GM15510 (cell line): ENCODE results near the gene AGXT.

Experiments
- POLR2A ChIP-seq: IDR thresholded peaks from 3 replicates; pipeline ENCODE4 v1.6.1; 2011; ENCODE audit warnings: borderline replicate concordance; ENCODE audit not compliant: insufficient read length; ENCODE audit errors: extremely low read depth

AGXT gene

DNA sequence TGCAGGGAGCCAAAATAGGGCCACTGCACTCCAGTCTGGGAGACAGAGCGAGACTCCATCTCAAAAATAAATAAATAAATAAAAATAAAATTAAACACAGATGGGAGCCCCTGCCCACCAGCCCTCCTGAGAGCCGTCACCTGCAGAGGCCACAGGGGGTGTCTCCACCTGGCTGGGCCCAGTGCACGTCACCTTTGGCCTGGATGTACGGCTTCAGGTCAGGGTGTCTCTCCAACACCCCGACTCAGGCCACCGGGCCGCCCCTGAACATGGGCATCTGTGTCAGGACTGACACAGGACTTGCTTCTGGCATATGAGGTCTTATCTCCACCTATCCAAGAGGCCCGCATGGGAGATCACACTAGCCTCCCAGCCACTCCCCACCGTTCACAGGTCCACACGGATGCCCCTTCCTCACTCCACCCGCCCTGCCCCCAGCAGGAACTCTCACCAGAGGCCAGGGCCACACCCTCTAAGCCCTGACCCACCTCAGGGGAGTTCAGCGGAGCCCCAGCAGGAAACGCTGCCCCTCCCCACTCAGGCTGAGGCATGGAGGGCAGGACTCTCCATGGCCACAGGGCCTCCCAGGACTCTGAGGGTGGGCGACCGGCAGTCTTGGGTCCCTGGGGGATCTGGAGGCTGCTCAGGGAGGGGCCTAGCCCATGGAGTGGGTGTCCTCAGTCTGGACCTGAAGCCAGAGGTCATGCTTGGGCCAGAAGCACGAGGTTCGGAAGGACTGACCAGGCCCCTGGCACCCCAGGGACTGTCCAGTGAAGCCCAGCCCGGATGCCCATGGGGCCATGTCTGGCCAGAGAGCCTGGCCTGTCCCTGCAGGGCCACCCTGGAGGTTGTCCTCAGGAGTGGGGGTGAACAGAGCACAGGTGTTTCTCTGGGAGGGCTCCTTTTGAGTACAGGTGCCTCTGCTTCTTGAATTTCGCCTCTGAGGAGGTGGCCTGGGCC lies 35.9 kb downstream of the AGXT start:
- no peak for TF ChIP-seq POLR2A

DNA sequence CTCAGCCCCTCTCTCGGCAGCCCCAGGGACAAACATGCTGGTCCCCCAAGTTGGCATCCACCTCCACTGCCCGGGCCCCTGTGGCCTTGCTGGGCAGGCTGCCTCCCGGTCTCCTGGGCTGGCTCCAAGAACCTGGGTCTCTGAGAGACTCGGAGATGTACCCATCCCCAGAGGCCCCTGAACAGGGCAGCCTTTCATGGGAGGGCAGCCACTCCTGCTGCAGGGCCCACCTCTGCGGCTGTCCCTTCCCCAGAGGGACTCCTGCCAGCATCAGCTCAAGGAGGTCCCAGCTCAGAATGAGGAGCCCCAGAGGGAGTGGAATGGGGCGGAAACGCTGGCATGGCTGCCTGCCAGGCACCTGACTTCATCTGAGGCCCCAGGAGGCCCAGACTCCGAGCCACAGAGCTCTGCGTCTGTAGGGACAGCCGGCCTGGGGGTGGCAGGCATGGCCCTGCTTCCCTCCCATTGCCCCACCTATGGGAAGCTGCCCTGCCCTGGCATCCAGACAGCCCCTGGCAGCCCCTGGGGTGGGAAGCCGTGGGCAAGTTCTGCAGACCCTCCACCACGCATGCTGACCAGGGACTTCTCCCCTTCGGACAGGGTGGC lies 36.7 kb downstream of the AGXT start:
- no peak for TF ChIP-seq POLR2A

DNA sequence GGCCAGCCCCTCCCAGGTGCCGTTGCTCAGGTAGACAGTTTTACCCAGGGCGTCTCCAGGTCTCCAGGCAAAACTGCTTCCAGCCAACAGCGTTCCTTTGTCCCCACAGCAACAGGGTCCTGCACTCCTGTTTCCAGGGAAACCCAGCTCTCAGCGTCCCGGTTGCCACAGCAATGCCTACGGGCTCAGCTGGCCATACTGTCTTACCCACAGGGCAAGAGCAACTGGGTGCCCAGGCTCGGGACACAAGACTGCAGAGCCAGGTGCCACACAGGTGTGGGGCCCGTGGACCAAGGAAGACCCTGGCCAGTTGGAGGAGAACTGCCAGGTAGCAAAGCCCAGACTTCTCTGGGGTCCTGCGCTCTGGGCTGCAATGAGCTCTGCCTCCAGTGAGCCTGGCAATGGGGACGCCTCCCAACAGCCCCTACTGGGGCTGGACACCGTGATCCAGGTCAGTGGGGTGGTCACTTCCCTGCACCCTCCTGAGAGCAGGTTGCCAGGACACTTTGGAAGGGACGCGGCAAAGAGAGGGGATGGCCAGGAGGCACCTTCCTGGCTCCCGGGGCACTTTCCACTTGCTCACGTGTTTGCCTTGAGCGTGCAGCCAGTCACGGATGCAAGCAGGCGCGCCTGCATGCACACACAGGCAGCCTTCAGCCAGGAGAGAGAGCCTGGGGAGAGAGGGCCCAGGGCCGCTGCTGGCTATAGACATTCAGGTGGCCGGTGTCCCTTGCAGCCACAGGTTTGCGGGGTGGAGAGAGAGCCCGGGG lies 37.7 kb downstream of the AGXT start, which contains the start of gene CROCC2:
Gene CROCC2 (plus strand): TSS at position 196 of the 770 bp plus-strand sequence. CDS start 178 bp downstream, at position 374.
- no peak for TF ChIP-seq POLR2A

DNA sequence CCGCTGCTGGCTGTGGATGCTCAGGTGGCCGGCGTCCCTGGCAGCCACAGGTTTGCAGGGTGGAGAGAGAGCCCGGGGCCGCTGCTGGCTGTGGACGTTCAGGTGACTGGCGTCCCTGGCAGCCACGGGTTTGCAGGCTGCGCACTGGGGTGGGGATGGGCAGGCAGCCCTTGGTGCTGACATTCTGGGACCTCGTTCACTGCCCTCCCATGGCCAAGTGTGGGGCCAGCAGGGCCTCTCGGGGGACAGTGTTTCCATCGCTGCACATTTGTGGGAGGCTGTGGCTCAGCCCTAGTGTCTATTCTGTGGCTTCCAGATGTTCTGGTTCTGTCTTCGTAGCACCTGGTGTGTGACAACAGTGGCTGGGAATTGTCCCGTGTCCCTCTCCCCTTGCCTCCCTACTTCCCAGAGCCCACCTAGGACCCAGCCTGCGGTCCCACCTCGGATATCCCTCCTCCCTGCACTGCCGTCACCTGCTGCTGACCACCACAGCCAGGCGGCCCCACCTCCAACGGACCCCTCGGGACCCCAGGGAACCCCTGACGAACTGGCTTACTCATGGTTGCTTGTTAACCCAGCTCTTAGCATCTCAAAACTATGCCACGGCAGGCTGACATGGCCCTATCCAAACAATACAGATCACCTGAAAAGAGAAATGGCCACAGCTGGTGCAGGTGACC lies 38.4 kb downstream of the AGXT start:
- no peak for TF ChIP-seq POLR2A

DNA sequence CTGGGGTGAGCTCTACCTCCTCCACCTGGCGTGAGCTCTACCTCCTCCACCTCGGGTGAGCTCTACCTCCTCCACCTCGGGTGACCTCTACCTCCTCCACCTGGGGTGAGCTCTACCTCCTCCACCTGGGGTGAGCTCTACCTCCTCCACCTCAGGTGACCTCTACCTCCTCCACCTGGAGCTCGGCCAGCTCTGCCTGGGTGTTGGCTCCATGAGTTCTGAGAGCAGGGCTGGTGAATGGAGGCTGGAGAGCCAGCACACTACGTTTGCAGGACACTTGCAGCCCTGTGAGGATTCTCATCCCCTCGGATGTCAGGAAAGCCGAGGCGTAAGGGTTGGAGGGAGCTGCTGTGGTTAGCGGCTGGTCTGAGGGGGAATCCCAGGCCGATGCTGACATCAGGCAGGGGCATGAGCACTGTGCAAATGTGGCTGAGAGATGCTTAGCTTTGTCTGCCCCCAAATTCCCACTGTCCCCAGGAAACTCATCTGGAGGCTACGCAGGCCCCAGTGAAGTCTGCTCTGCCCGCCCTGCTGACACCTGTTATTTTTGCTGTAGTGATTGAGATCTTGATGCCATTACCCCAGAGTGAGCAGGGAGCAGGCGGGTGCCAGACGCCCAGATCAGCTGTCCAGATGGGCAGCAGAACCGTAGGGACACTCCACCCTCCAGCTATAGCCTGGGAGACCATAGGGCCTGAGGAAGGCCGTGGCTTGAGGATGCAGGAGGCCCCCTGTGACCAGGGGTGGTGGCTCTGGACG lies 40.8 kb downstream of the AGXT start:
- no peak for TF ChIP-seq POLR2A

GRCh38 chr2:240911641-240912265 lies 43.1 kb downstream of the AGXT start:
- TF ChIP-seq POLR2A, result no peak

GRCh38 chr2:240912878-240913809 lies 44.5 kb downstream of the AGXT start:
- TF ChIP-seq POLR2A, result no peak

DNA sequence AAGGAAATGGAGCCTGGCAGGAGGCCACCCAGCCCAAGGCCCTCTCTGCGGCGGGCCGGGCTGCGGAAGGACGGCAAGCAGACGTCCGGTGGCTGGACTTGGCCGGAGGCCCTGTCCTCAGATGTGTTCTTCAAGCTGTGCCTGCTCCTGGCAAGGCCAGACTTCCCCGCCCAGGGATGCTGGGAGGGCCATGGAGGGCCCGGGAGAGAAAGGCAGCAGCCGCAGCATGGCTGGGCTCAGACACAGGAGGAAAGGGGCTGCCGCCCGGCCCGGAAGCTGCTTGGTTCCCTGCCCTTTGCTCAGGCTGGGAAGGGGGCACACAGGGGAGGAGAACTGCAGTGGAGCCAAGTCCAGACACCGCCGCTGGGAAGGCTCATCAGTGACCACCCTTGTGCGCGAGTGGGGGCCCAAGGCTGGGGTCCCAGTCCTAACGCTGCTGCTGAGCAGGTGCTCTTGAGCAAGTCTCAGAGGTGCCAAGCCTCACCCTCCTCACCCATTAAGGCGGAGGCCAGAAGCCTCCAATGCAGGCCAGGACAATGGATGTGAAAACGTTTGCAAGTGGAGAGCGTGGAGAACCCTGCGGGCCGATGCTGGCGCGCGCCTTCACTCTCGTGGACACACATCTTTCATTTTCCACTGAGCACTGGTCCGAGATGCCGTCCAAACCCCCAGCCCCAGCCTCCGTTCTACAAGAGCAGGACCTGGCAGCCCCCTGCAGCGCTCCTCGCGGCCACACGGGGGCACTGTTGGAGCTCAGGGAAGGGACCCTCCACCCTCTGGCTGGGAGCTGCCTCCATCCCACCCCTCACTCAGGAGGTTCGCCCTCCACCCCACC lies 45.4 kb downstream of the AGXT start:
- TF ChIP-seq POLR2A, result no peak

DNA sequence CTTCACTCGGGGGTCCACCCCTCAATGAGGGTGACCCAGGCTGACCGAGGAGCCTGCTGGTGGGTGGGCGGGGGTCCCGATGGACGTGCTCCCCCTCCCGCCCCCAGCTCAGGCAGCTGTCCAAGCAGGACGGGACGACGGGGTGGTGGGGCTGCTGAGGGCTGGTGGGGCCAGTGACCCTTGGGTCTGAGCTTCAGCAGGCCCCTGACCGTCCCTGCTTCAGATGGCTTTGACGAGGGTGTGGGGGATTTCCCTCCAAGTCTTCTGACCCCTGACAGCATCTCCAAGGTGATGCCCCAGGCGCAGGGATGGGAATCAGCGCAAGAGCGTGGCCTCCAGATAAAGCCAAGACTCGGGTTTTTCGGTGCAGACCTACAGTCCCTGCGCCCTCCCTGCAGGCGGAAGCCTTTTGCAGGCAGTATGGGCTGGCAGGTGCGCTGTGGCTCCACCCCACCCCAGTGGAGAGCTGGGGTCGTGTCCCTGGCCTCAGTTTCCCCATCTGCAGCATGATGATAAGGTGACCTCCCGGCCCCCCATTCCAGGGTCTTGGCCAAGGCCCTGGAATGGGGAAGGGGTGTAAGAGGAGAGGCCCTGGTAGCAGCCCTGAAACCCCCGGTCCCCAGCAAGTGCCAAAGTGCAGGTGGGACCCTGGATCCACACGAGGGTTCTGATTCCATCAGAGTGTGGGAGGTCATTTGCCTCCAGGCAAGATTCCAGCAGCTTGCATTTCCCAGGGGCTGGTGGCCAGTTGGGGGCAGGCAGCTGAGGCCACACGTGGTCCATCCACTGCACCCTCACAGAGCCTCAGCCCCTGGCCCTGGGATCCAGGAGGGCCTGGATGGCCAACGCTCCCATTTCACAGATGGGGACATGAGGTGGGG lies 46.3 kb downstream of the AGXT start:
- TF ChIP-seq POLR2A, result no peak

DNA sequence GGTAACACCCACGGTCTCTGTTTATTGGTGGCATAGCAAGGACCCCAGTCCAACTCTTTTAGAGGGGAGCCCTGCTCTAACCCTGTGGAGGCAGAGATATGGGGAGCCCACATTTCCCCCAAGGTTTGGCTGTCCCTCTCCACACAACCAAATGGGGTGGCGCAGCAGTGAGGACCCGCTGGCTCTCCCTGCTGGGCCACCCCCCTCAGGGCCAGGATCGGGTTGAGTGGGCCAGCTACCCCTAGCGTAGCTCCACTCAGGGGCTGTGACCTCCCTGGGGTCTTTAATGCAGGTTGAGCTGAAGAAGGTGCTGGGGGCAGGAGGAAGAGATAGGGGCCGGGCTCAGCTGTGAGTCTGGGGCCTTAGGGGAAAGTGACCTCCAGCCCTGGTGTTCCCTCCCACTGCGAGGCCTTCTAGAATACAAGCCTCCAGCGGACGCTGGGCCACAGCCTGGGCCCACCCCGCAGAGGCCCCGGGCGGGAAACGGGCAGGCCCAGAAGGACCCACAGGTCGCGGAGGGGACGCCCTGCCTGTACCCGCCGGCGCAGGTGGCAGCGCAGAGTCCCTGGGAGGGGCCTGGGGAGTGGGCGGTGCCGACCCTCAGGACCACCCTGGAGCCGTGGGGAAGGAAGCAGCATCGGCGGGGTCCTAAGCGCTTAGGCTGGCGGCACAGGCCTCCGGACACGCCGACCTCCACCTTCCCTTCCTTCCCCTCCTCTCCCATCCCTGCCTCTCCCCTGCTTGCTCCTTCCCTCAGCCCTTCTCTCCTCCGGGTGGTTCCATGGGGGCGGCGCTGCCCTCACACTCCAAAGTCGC lies 47.1 kb downstream of the AGXT start:
- no peak for TF ChIP-seq POLR2A
